Stimulated activated CD8-positive, alpha-beta memory T cell treated with anti-CD3 and anti-CD28 coated beads, Interleukin-15, amount 100 ng/mL, for 48 hours (primary cell): ENCODE results near the gene CCNE1.

Source experiments
- DNase-seq, 2 donors: peaks; one replicate each; pipeline ENCODE4 v3.0.0-alpha.2; 2020; ENCODE audit warnings: low read depth in 2 of 2

Gene CCNE1

GRCh38 chr19:29811125-29812079, at the start of gene CCNE1:
TSS of gene CCNE1 (plus strand) at chr19:29811991. CDS start at chr19:29812556, 565 bp downstream.
- DNase-seq, result peak; percentile 89 to 92

GRCh38 chr19:29763196-29763595, 48.6 kb upstream of the CCNE1 start:
- DNase-seq, result no peak

- DNase-seq, result no peak
Measured at GRCh38 chr19:29764361-29764760, 47.4 kb upstream of the CCNE1 start.

GRCh38 chr19:29766100-29766499, 45.7 kb upstream of the CCNE1 start:
- DNase-seq, result no peak

- DNase-seq, result no peak
Measured at GRCh38 chr19:29767039-29767735, 44.6 kb upstream of the CCNE1 start.

GRCh38 chr19:29768166-29768565, 43.6 kb upstream of the CCNE1 start:
- DNase-seq, result no peak

- DNase-seq, result no peak
Measured at GRCh38 chr19:29769997-29770396, 41.8 kb upstream of the CCNE1 start.

- DNase-seq, result no peak
Measured at GRCh38 chr19:29770648-29771047, 41.1 kb upstream of the CCNE1 start.

GRCh38 chr19:29771708-29772414, 39.9 kb upstream of the CCNE1 start:
- no peak for DNase-seq

GRCh38 chr19:29772696-29773095, 39.1 kb upstream of the CCNE1 start:
- no peak for DNase-seq

GRCh38 chr19:29773141-29773540, 38.6 kb upstream of the CCNE1 start:
- no peak for DNase-seq

- no peak for DNase-seq
Measured at GRCh38 chr19:29774126-29774525, 37.7 kb upstream of the CCNE1 start.

GRCh38 chr19:29777781-29778309, 33.9 kb upstream of the CCNE1 start:
- no peak for DNase-seq

- no peak for DNase-seq
Measured at GRCh38 chr19:29779921-29780320, 31.9 kb upstream of the CCNE1 start.

- no peak for DNase-seq
Measured at GRCh38 chr19:29781386-29782259, 30.2 kb upstream of the CCNE1 start.

- no peak for DNase-seq
Measured at GRCh38 chr19:29782260-29782580, 29.6 kb upstream of the CCNE1 start.

- no peak for DNase-seq
Measured at GRCh38 chr19:29783627-29784190, 28.1 kb upstream of the CCNE1 start.

GRCh38 chr19:29784598-29785223, 27.1 kb upstream of the CCNE1 start:
- no peak for DNase-seq

- DNase-seq, result no peak
Measured at GRCh38 chr19:29785360-29785759, 26.4 kb upstream of the CCNE1 start.

- DNase-seq, result no peak
Measured at GRCh38 chr19:29785955-29786589, 25.7 kb upstream of the CCNE1 start.
